Loucy (cell line): ENCODE measurements around the gene OR8D2.

Experiments used
- H2AFZ ChIP-seq: fragments of 200-600 bp; sonication (generic); 2 replicates; pipeline ENCODE4 v1.6.0; 2016; ENCODE audit warnings: antibody characterized with exemption, mild to moderate bottlenecking, low read length, moderate library complexity
- H3F3A ChIP-seq: fragments of 200-600 bp; 2 replicates; pipeline ENCODE4 v1.6.0; 2016; ENCODE audit warnings: antibody characterized with exemption, low read depth, mild to moderate bottlenecking
- H3K27me3 ChIP-seq: fragments of 200-600 bp; sonication (generic); 2 replicates; pipeline ENCODE4 v1.6.1; 2014; ENCODE audit warnings: low read length, mild to moderate bottlenecking; ENCODE audit not compliant: insufficient read depth, poor library complexity, severe bottlenecking
- H3K36me3 ChIP-seq: fragments of 200-600 bp; sonication (generic); 2 replicates; pipeline ENCODE4 v1.6.1; 2016; ENCODE audit warnings: low read length; ENCODE audit not compliant: insufficient read depth
- H3K4me1 ChIP-seq: fragments of 200-600 bp; sonication (generic); 2 replicates; pipeline ENCODE4 v1.5.1; 2014; ENCODE audit warnings: low read length, mild to moderate bottlenecking; ENCODE audit not compliant: insufficient read depth, poor library complexity, severe bottlenecking
- H3K4me2 ChIP-seq: fragments of 200-600 bp; sonication (generic); 2 replicates; pipeline ENCODE4 v1.6.0; 2014; ENCODE audit warnings: antibody characterized with exemption, low read length, low read depth, mild to moderate bottlenecking; ENCODE audit not compliant: poor library complexity, severe bottlenecking
- H3K4me3 ChIP-seq: fragments of 200-600 bp; sonication (generic); 2 replicates; pipeline ENCODE4 v1.5.1; 2014; ENCODE audit warnings: low read length, mild to moderate bottlenecking, mixed read lengths; ENCODE audit not compliant: poor library complexity, severe bottlenecking
- H3K79me2 ChIP-seq: fragments of 200-600 bp; sonication (generic); 2 replicates; pipeline ENCODE4 v1.6.1; 2014; ENCODE audit warnings: low read length; ENCODE audit not compliant: insufficient read depth
- H3K9ac ChIP-seq: fragments of 200-600 bp; sonication (generic); 2 replicates; pipeline ENCODE4 v1.6.0; 2014; ENCODE audit warnings: mild to moderate bottlenecking, low read depth, low read length, moderate library complexity; ENCODE audit not compliant: poor library complexity, severe bottlenecking
- H3K9me2 ChIP-seq: fragments of 200-600 bp; sonication (generic); replicated peaks from 2 replicates; pipeline ENCODE4 v1.6.1; 2016; ENCODE audit warnings: low read depth, low read length, mixed read lengths
- H3K9me3 ChIP-seq: fragments of 200-600 bp; sonication (generic); 2 replicates; pipeline ENCODE4 v1.6.1; 2014; ENCODE audit warnings: mild to moderate bottlenecking, antibody characterized with exemption, low read length, low read depth; ENCODE audit not compliant: insufficient read depth
- H4K20me1 ChIP-seq: fragments of 200-600 bp; sonication (generic); 2 replicates; pipeline ENCODE4 v1.6.0; 2014; ENCODE audit warnings: antibody characterized with exemption, low read length, mild to moderate bottlenecking; ENCODE audit not compliant: insufficient read depth, poor library complexity, severe bottlenecking
- EZH2phosphoT487 ChIP-seq: fragments of 200-600 bp; IDR thresholded peaks from 2 replicates; pipeline ENCODE4 v1.6.1; 2018; ENCODE audit warnings: antibody characterized with exemption, mild to moderate bottlenecking, moderate library complexity, borderline replicate concordance
- TF ChIP-seq, protein P1 (sequence below): fragments of 200-600 bp; sonication (generic); conservative IDR thresholded peaks from 2 replicates; pipeline ENCODE4 v1.5.1; 2014; ENCODE audit warnings: mild to moderate bottlenecking, antibody characterized with exemption, low read length

OR8D2 gene

GRCh38 chr11:124313131-124313530 is 6.9 kb downstream of the OR8D2 start:
- no peak overlapping the region for H2AFZ ChIP-seq
- no peak for TF ChIP-seq EZH2phosphoT487
- TF ChIP-seq, protein P1, sequence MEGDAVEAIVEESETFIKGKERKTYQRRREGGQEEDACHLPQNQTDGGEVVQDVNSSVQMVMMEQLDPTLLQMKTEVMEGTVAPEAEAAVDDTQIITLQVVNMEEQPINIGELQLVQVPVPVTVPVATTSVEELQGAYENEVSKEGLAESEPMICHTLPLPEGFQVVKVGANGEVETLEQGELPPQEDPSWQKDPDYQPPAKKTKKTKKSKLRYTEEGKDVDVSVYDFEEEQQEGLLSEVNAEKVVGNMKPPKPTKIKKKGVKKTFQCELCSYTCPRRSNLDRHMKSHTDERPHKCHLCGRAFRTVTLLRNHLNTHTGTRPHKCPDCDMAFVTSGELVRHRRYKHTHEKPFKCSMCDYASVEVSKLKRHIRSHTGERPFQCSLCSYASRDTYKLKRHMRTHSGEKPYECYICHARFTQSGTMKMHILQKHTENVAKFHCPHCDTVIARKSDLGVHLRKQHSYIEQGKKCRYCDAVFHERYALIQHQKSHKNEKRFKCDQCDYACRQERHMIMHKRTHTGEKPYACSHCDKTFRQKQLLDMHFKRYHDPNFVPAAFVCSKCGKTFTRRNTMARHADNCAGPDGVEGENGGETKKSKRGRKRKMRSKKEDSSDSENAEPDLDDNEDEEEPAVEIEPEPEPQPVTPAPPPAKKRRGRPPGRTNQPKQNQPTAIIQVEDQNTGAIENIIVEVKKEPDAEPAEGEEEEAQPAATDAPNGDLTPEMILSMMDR, result no peak
- no peaks in the 10 kb centered on the region for H3F3A ChIP-seq
- H3K4me1 ChIP-seq, result no peaks in the 10 kb centered on the region
- H3K4me2 ChIP-seq, result no peak overlapping the region
- H3K36me3 ChIP-seq, result no peaks in the 10 kb centered on the region
- no peak overlapping the region for H3K4me3 ChIP-seq
- H3K27me3 ChIP-seq, result no peaks in the 10 kb centered on the region
- H3K9me2 ChIP-seq, result no peaks in the 10 kb centered on the region
- H3K79me2 ChIP-seq, result no peaks in the 10 kb centered on the region
- no peak overlapping the region for H3K9ac ChIP-seq
- no peaks in the 10 kb centered on the region for H3K9me3 ChIP-seq
- no peaks in the 10 kb centered on the region for H4K20me1 ChIP-seq

DNA sequence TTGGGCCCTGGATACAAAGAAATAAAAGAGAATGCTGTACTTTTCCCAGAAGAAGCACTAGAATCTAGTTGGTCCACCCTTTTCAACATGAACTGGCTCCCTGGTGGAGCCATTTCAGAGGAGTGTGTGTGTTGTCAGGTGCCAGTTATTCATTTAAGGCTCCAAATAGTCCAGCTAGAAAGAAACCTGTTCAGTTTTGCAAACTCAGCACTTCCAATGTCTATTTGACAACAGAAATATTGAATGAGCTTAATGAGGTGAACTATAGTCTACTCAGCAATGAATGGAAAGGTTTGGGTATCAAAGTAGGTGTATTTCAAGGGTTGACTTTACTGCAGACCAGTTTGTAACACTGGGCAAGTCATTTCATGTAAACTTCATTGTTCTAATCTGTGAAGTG is 8.3 kb downstream of the OR8D2 start:
- H4K20me1 ChIP-seq, result no peaks in the 10 kb centered on the region
- H3F3A ChIP-seq, result no peaks in the 10 kb centered on the region
- no peaks in the 10 kb centered on the region for H3K79me2 ChIP-seq
- H3K36me3 ChIP-seq, result no peaks in the 10 kb centered on the region
- no peak overlapping the region for H2AFZ ChIP-seq
- H3K9me3 ChIP-seq, result no peaks in the 10 kb centered on the region
- H3K27me3 ChIP-seq, result no peaks in the 10 kb centered on the region
- H3K4me3 ChIP-seq, result no peak overlapping the region
- TF ChIP-seq, protein P1, result no peak
- TF ChIP-seq EZH2phosphoT487, result no peak
- no peaks in the 10 kb centered on the region for H3K9me2 ChIP-seq
- H3K4me2 ChIP-seq, result no peak overlapping the region
- no peaks in the 10 kb centered on the region for H3K4me1 ChIP-seq
- no peak overlapping the region for H3K9ac ChIP-seq

DNA sequence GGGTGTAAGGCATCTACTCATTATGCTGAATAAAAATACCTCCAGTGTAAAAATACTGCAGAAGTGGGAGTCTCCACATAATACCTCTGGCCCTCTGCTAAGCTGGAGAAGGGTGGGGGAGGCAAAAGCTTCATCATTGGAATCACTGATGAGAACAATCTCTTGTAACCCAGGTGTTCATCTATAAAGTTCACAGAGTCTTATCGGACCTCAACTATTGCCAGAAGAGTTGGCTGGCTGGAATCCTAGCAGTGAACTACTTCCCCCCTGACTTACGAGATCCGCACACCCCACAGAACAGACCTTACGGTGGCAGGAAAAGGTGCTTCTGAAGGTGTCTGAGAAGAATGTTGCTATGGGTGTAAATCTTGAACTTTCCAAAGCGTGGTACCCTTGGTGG is 8.7 kb downstream of the OR8D2 start:
- no peak overlapping the region for H3K9ac ChIP-seq
- no peaks in the 10 kb centered on the region for H4K20me1 ChIP-seq
- H3K9me3 ChIP-seq, result no peaks in the 10 kb centered on the region
- no peaks in the 10 kb centered on the region for H3K79me2 ChIP-seq
- no peaks in the 10 kb centered on the region for H3K27me3 ChIP-seq
- H3K9me2 ChIP-seq, result no peaks in the 10 kb centered on the region
- H3K4me1 ChIP-seq, result no peaks in the 10 kb centered on the region
- TF ChIP-seq EZH2phosphoT487, result no peak
- TF ChIP-seq, protein P1, result no peak
- H3K36me3 ChIP-seq, result no peaks in the 10 kb centered on the region
- H3F3A ChIP-seq, result no peaks in the 10 kb centered on the region
- H2AFZ ChIP-seq, result no peak overlapping the region
- no peak overlapping the region for H3K4me2 ChIP-seq
- H3K4me3 ChIP-seq, result no peak overlapping the region
